K562 (cell line): ENCODE results near the gene ABT1. TPM values are rescaled to one million over a fixed set of nuclear protein-coding genes. Genes with fewer than 3 reads are reported as not detected.

Source experiments
- DDX20 ChIP-seq: fragments of 450-650 bp; IDR thresholded peaks from 2 replicates; pipeline ENCODE4 v1.6.1; 2016; ENCODE audit warnings: missing genetic modification characterization, low read depth, mild to moderate bottlenecking, missing compliant biosample characterization, moderate library complexity
- KDM1A ChIP-seq, 2 experiments: fragments of 450-650 bp; IDR thresholded peaks; 2 replicates each; pipeline ENCODE4 v1.6.1; 2016; ENCODE audit warnings: mild to moderate bottlenecking in 2 of 2
- KLF13 ChIP-seq: fragments of 450-650 bp; IDR thresholded peaks from 2 replicates; pipeline ENCODE4 v1.6.1; 2016; ENCODE audit warnings: missing genetic modification characterization, low read depth, mild to moderate bottlenecking, missing compliant biosample characterization, moderate library complexity, borderline replicate concordance
- MGA ChIP-seq: fragments of 450-650 bp; IDR thresholded peaks from 2 replicates; pipeline ENCODE4 v1.6.1; 2016; ENCODE audit warnings: mild to moderate bottlenecking, moderate library complexity
- RBM22 ChIP-seq: fragments of 200-400 bp; formaldehyde crosslinking; IDR thresholded peaks from 2 replicates; pipeline ENCODE4 v1.6.1; 2018; ENCODE audit warnings: low read length, low read depth; ENCODE audit not compliant: poor library complexity, severe bottlenecking
- SAFB2 ChIP-seq: fragments of 200-400 bp; formaldehyde crosslinking; IDR thresholded peaks from 2 replicates; pipeline ENCODE4 v1.6.1; 2018; ENCODE audit warnings: borderline replicate concordance, low read length, low read depth, moderate library complexity; ENCODE audit not compliant: severe bottlenecking
- SMARCC2 ChIP-seq: fragments of 450-650 bp; IDR thresholded peaks from 2 replicates; pipeline ENCODE4 v1.6.1; 2017; ENCODE audit warnings: antibody characterized with exemption, moderate library complexity, mild to moderate bottlenecking, low read depth
- UBTF ChIP-seq, 2 experiments: IDR thresholded peaks; 2 replicates each; pipeline ENCODE4 v1.6.1; 2012; ENCODE audit warnings: improper control_type of control experiment in 2 of 2, low read depth in 2 of 2, low read length in 2 of 2, borderline replicate concordance in 1 of 2
- ZNF696 ChIP-seq: fragments of 250-450 bp; sonication (Bioruptor Pico); conservative IDR thresholded peaks from 2 replicates; pipeline ENCODE4 v1.4.0; 2020; ENCODE audit warnings: mild to moderate bottlenecking, moderate library complexity
- polyA plus RNA-seq, 8 experiments: library from polyadenylated mRNA; depleted of rRNA in 4 of 8; stranded (reverse) in 5 of 8; unstranded in 3 of 8; fragments of >200 nt; fragmentation: Nextera tagmentation in 2 of 8; fragmentation: Illumina TruSeq in 1 of 8; extraction: Ambion mirVana in 2 of 8; extraction: Trizol in 1 of 8; gene quantifications; 2 replicates each; pipeline versions ENCODE4 v1.2.1 to v1.2.3, GENCODE V29; 2011 to 2014; ENCODE audit warnings: inconsistent platforms in 1 of 8, missing spikeins in 1 of 8
- total RNA-seq, 7 experiments: library from RNA; depleted of rRNA in 6 of 7; stranded (reverse); fragments of >200 nt in 6 of 7; fragmentation: Illumina TruSeq in 2 of 7; extraction: Trizol in 2 of 7; gene quantifications; 2 replicates each; pipeline versions ENCODE4 v1.2.1 to v1.2.3, GENCODE V29; 2011 to 2021; ENCODE audit warnings: low replicate concordance in 1 of 7

ABT1 gene
- total and polyA plus RNA-seq, 9 of the 15 experiments (the other 6 are each of a cell fraction or from before 2014, with no cell fraction given): 8.8 to 52.7 (median 40.7) TPM

GRCh38 chr6:26571592-26572296 is 25.0 kb upstream of the ABT1 start (continued):
- TF ChIP-seq SMARCC2: peak; percentile 70
- peak; percentile 40; the same call in 1 of the 2 replicates for TF ChIP-seq DDX20
- no peak for TF ChIP-seq ZNF696 (CRISPR knock-in tag)
- 0 out of 2 replicates have a peak, but pooled peaks have one; percentile 22 for TF ChIP-seq KLF13 (tag)
- no peak for TF ChIP-seq SAFB2
- TF ChIP-seq RBM22: peak; percentile 18
- TF ChIP-seq MGA: no peak; the same call in 1 of the 2 replicates
- TF ChIP-seq UBTF (IDR thresholded peaks at IDR 0.05; ENCODE audit: borderline replicate concordance in 1 of 2, low read depth in 2 of 2, low read length in 2 of 2): 0 out of 4 replicates have a peak, but pooled peaks of 1 of the 2 experiments have one; percentile 52
- TF ChIP-seq KDM1A (IDR thresholded peaks at IDR 0.05): peak; percentile 84 to 90
